ENCODE measurements around the gene OTUD7B.
"Not testable (repeated sequence)": the region's sequence is repeated elsewhere in the genome, so short reads cannot be mapped to it uniquely, and the experiment has no call there.

The OTUD7B gene

GRCh38 chr1:149967041-149967440 lies 43.5 kb downstream of the OTUD7B start:
- Mint-ChIP-seq H3K36me3 (ENCODE audit: insufficient read depth) (peaks cover 16% of the 10 kb centered on the region), H3K27me3 (no peaks in the 10 kb centered on the region), H3K27ac (ENCODE audit: low read depth) (no peak overlapping the region), H3K4me3 (no peak overlapping the region), H3K9me3 (no peaks in the 10 kb centered on the region), H3K4me1 (peaks cover 4% of the 10 kb centered on the region)
- ATAC-seq (replicated peaks; ENCODE audit: extremely low read depth, poor library complexity, severe bottlenecking) (no peak), DNase-seq (ENCODE audit: low spot score in 2 of 2) (no peak)

- no peak for DNase-seq (ENCODE audit: low spot score in 2 of 2)
- no peaks in the 10 kb centered on the region for H3K27me3 Mint-ChIP-seq
- peaks cover 16% of the 10 kb centered on the region for H3K36me3 Mint-ChIP-seq (ENCODE audit: insufficient read depth)
- H3K9me3 Mint-ChIP-seq: no peaks in the 10 kb centered on the region
- H3K27ac Mint-ChIP-seq (ENCODE audit: low read depth): no peak overlapping the region
- ATAC-seq (replicated peaks; ENCODE audit: extremely low read depth, poor library complexity, severe bottlenecking): no peak
- H3K4me1 Mint-ChIP-seq: peaks cover 10% of the 10 kb centered on the region
- H3K4me3 Mint-ChIP-seq: no peak overlapping the region
Observed at GRCh38 chr1:149966405-149966804, 44.1 kb downstream of the OTUD7B start.

GRCh38 chr1:149965440-149965839 lies 45.1 kb downstream of the OTUD7B start:
- Mint-ChIP-seq H3K4me3 (no peak overlapping the region), H3K4me1 (peaks cover 11% of the 10 kb centered on the region), H3K9me3 (no peaks in the 10 kb centered on the region), H3K36me3 (ENCODE audit: insufficient read depth) (peaks cover 20% of the 10 kb centered on the region), H3K27ac (ENCODE audit: low read depth) (no peak overlapping the region), H3K27me3 (no peaks in the 10 kb centered on the region)
- ATAC-seq (replicated peaks; ENCODE audit: extremely low read depth, poor library complexity, severe bottlenecking) (no peak), DNase-seq (ENCODE audit: low spot score in 2 of 2) (no peak)

GRCh38 chr1:149963358-149963757 lies 47.2 kb downstream of the OTUD7B start:
- DNase-seq (ENCODE audit: low spot score in 2 of 2) (no peak), ATAC-seq (replicated peaks; ENCODE audit: extremely low read depth, poor library complexity, severe bottlenecking) (no peak)
- Mint-ChIP-seq H3K4me1 (peaks cover 11% of the 10 kb centered on the region), H3K27ac (ENCODE audit: low read depth) (peak overlapping the region; percentile 82), H3K36me3 (ENCODE audit: insufficient read depth) (peaks cover 23% of the 10 kb centered on the region), H3K4me3 (no peak overlapping the region), H3K9me3 (no peaks in the 10 kb centered on the region), H3K27me3 (no peaks in the 10 kb centered on the region)

- ATAC-seq (replicated peaks; ENCODE audit: extremely low read depth, poor library complexity, severe bottlenecking) (no peak), DNase-seq (ENCODE audit: low spot score in 2 of 2) (no peak)
- Mint-ChIP-seq H3K27ac (ENCODE audit: low read depth) (peak overlapping the region; percentile 82), H3K4me3 (no peak overlapping the region), H3K9me3 (no peaks in the 10 kb centered on the region), H3K4me1 (peaks cover 11% of the 10 kb centered on the region), H3K27me3 (no peaks in the 10 kb centered on the region), H3K36me3 (ENCODE audit: insufficient read depth) (peaks cover 23% of the 10 kb centered on the region)
Observed at GRCh38 chr1:149962736-149963135, 47.8 kb downstream of the OTUD7B start.

GRCh38 chr1:149962039-149962647 lies 48.4 kb downstream of the OTUD7B start:
- peak in 1 of 2 donors; percentile 26 for DNase-seq (ENCODE audit: low spot score in 2 of 2)
- H3K9me3 Mint-ChIP-seq: no peaks in the 10 kb centered on the region
- H3K27me3 Mint-ChIP-seq: no peaks in the 10 kb centered on the region
- no peak for ATAC-seq (replicated peaks; ENCODE audit: extremely low read depth, poor library complexity, severe bottlenecking)
- peaks cover 11% of the 10 kb centered on the region for H3K4me1 Mint-ChIP-seq
- H3K36me3 Mint-ChIP-seq (ENCODE audit: insufficient read depth): peaks cover 23% of the 10 kb centered on the region
- H3K4me3 Mint-ChIP-seq: no peak overlapping the region
- peak overlapping the region; percentile 13 for H3K27ac Mint-ChIP-seq (ENCODE audit: low read depth)

GRCh38 chr1:149957548-149957947 lies 53.0 kb downstream of the OTUD7B start:
- DNase-seq (ENCODE audit: low spot score in 2 of 2); H3K4me3 Mint-ChIP-seq; H3K27ac Mint-ChIP-seq (ENCODE audit: low read depth); H3K9me3 Mint-ChIP-seq; ATAC-seq (replicated peaks; ENCODE audit: extremely low read depth, poor library complexity, severe bottlenecking); H3K27me3 Mint-ChIP-seq: not testable (repeated sequence)
- H3K4me1 Mint-ChIP-seq: peaks cover 11% of the 10 kb centered on the region
- H3K36me3 Mint-ChIP-seq (ENCODE audit: insufficient read depth): peaks cover 20% of the 10 kb centered on the region

- Mint-ChIP-seq H3K27me3 (no peaks in the 10 kb centered on the region), H3K27ac (ENCODE audit: low read depth) (no peak overlapping the region), H3K4me3 (no peak overlapping the region), H3K9me3 (no peaks in the 10 kb centered on the region), H3K36me3 (ENCODE audit: insufficient read depth) (peaks cover 30% of the 10 kb centered on the region), H3K4me1 (no peaks in the 10 kb centered on the region)
- ATAC-seq (replicated peaks; ENCODE audit: extremely low read depth, poor library complexity, severe bottlenecking) (no peak), DNase-seq (ENCODE audit: low spot score in 2 of 2) (no peak)
Observed at GRCh38 chr1:149949911-149950310, 60.6 kb downstream of the OTUD7B start.

GRCh38 chr1:149945206-149945605 lies 65.3 kb downstream of the OTUD7B start:
- ATAC-seq (replicated peaks; ENCODE audit: extremely low read depth, poor library complexity, severe bottlenecking) (no peak), DNase-seq (ENCODE audit: low spot score in 2 of 2) (no peak)
- no peaks in the 10 kb centered on the region for H3K27me3 Mint-ChIP-seq
- no peak overlapping the region for H3K4me3 Mint-ChIP-seq
- no peaks in the 10 kb centered on the region for H3K4me1 Mint-ChIP-seq
- no peak overlapping the region for H3K27ac Mint-ChIP-seq (ENCODE audit: low read depth)
- H3K36me3 Mint-ChIP-seq (ENCODE audit: insufficient read depth): peaks cover 23% of the 10 kb centered on the region
- no peaks in the 10 kb centered on the region for H3K9me3 Mint-ChIP-seq

GRCh38 chr1:149942885-149943284 lies 67.6 kb downstream of the OTUD7B start:
- Mint-ChIP-seq H3K36me3 (ENCODE audit: insufficient read depth) (peaks cover 16% of the 10 kb centered on the region), H3K27ac (ENCODE audit: low read depth) (peak overlapping the region; percentile 82), H3K4me3 (no peak overlapping the region), H3K9me3 (no peaks in the 10 kb centered on the region), H3K27me3 (no peaks in the 10 kb centered on the region), H3K4me1 (peaks cover 6% of the 10 kb centered on the region)
- ATAC-seq (replicated peaks; ENCODE audit: extremely low read depth, poor library complexity, severe bottlenecking) (no peak), DNase-seq (ENCODE audit: low spot score in 2 of 2) (no peak)

GRCh38 chr1:149942207-149942606 lies 68.3 kb downstream of the OTUD7B start:
- H3K9me3 Mint-ChIP-seq: no peaks in the 10 kb centered on the region
- H3K4me3 Mint-ChIP-seq: no peak overlapping the region
- peaks cover 6% of the 10 kb centered on the region for H3K4me1 Mint-ChIP-seq
- no peak for DNase-seq (ENCODE audit: low spot score in 2 of 2)
- peaks cover 15% of the 10 kb centered on the region for H3K36me3 Mint-ChIP-seq (ENCODE audit: insufficient read depth)
- no peak for ATAC-seq (replicated peaks; ENCODE audit: extremely low read depth, poor library complexity, severe bottlenecking)
- H3K27ac Mint-ChIP-seq (ENCODE audit: low read depth): no peak overlapping the region
- no peaks in the 10 kb centered on the region for H3K27me3 Mint-ChIP-seq

- no peak for ATAC-seq (replicated peaks; ENCODE audit: extremely low read depth, poor library complexity, severe bottlenecking)
- H3K36me3 Mint-ChIP-seq (ENCODE audit: insufficient read depth): peaks cover 3% of the 10 kb centered on the region
- peaks cover 6% of the 10 kb centered on the region for H3K4me1 Mint-ChIP-seq
- peak overlapping the region; percentile 74 for H3K27ac Mint-ChIP-seq (ENCODE audit: low read depth)
- no peak for DNase-seq (ENCODE audit: low spot score in 2 of 2)
- H3K4me3 Mint-ChIP-seq: no peak overlapping the region
- H3K9me3 Mint-ChIP-seq: no peaks in the 10 kb centered on the region
- no peaks in the 10 kb centered on the region for H3K27me3 Mint-ChIP-seq
Observed at GRCh38 chr1:149940427-149940826, 70.1 kb downstream of the OTUD7B start.

GRCh38 chr1:149938668-149939003 lies 71.9 kb downstream of the OTUD7B start:
- not testable (repeated sequence) for H3K4me3 Mint-ChIP-seq; ATAC-seq (replicated peaks; ENCODE audit: extremely low read depth, poor library complexity, severe bottlenecking); H3K9me3 Mint-ChIP-seq; H3K4me1 Mint-ChIP-seq; H3K36me3 Mint-ChIP-seq (ENCODE audit: insufficient read depth); H3K27ac Mint-ChIP-seq (ENCODE audit: low read depth); H3K27me3 Mint-ChIP-seq; DNase-seq (ENCODE audit: low spot score in 2 of 2)
